HepG2 (cell line): ENCODE results near the gene MED13L. TPM values are rescaled to one million over a fixed set of nuclear protein-coding genes. Genes with fewer than 3 reads are reported as not detected.

ENCODE experiments used
- ATAC-seq: fragments of 200-7000 bp; cut with Tn5 transposase; 3 replicates; pipeline ENCODE4 v1.9.1; 2020; ENCODE audit warnings: mild to moderate bottlenecking, moderate library complexity
- BruUV-seq: library from RNA; stranded (reverse); fragments of 400-500 nt; replicated peaks from 2 replicates; lab custom pipeline; 2021; lab: Mats Ljungman, UMichigan
- CTCF ChIA-PET: fragments of 300-600 bp; formaldehyde crosslinking; extraction: SDS; loops from one replicate; lab custom pipeline; 2021; ENCODE audit warnings: low total read pairs, inconsistent platforms, low intra/inter-chr PET ratio; lab: Yijun Ruan, JAX
- POLR2A ChIA-PET: fragments of 350-600 bp; sonication (Branson Sonifier 250); formaldehyde crosslinking; loops from one replicate; lab custom pipeline; 2020; ENCODE audit warnings: antibody characterized with exemption, inconsistent platforms; lab: Yijun Ruan, JAX
- DNase-seq: peaks from one replicate; pipeline ENCODE4 v3.0.0-alpha.2; 2015; ENCODE audit warnings: low spot score
- FAIRE-seq: peaks from 3 replicates; lab custom pipeline; 2011; peaks lifted over from hg19 to GRCh38; lab: Jason Lieb, UNC
- H2AFZ ChIP-seq: one replicate; pipeline ENCODE4 v1.6.1; 2011; ENCODE audit warnings: low read length, inconsistent platforms
- H3K27ac ChIP-seq: fragments of 300-600 bp; 3 replicates; pipeline ENCODE4 v1.8.0; 2011; ENCODE audit warnings: mixed run types, mild to moderate bottlenecking, mixed read lengths, low read length, inconsistent platforms; ENCODE audit not compliant: insufficient read depth; ENCODE audit errors: extremely low read length
- H3K27me3 ChIP-seq, 2 experiments: fragments of 200-600 bp in 1 of 2; 2 replicates in 1 of 2; 3 replicates in 1 of 2; pipeline versions ENCODE4 v1.6.0 to v1.8.0; 2011; ENCODE audit warnings: low read length in 2 of 2, mild to moderate bottlenecking in 2 of 2, moderate library complexity in 2 of 2, inconsistent platforms in 1 of 2; ENCODE audit not compliant: insufficient read depth in 2 of 2, control insufficient read depth in 1 of 2
- H3K36me3 ChIP-seq, 2 experiments: fragments of 200-600 bp in 1 of 2; replicated peaks in 1 of 2; 2 replicates in 1 of 2; 3 replicates in 1 of 2; pipeline versions ENCODE4 v1.5.1 to v1.8.0; 2011; ENCODE audit warnings: low read length in 2 of 2, inconsistent platforms in 1 of 2; ENCODE audit not compliant: insufficient read depth in 2 of 2, control insufficient read depth in 1 of 2
- H3K4me1 ChIP-seq: 2 replicates; pipeline ENCODE4 v1.5.1; 2012; ENCODE audit warnings: low read length, inconsistent platforms; ENCODE audit not compliant: insufficient read depth
- H3K4me2 ChIP-seq: 2 replicates; pipeline ENCODE4 v1.6.0; 2011; ENCODE audit warnings: low read depth, low read length, inconsistent platforms
- H3K4me3 ChIP-seq, 3 experiments: fragments of 200-600 bp in 1 of 3; sonication (generic), shearing (Covaris generic) in 1 of 3; replicated peaks in 1 of 3; 2 replicates each; pipeline ENCODE4 v1.5.1; 2011 to 2016; ENCODE audit warnings: low read length in 3 of 3, inconsistent platforms in 2 of 3, low read depth in 2 of 3, mild to moderate bottlenecking in 2 of 3, control low read depth in 1 of 3, mixed read lengths in 1 of 3; ENCODE audit not compliant: insufficient read depth in 1 of 3
- H3K79me2 ChIP-seq: one replicate; pipeline ENCODE4 v1.6.1; 2011; ENCODE audit warnings: low read length, inconsistent platforms; ENCODE audit not compliant: insufficient read depth
- H3K9ac ChIP-seq: 2 replicates; pipeline ENCODE4 v1.6.0; 2011; ENCODE audit warnings: mild to moderate bottlenecking, low read depth, low read length, inconsistent platforms; ENCODE audit not compliant: insufficient read depth
- H3K9me3 ChIP-seq: 2 replicates; pipeline ENCODE4 v1.5.1; 2012; ENCODE audit warnings: mild to moderate bottlenecking, low read length
- H4K20me1 ChIP-seq: 2 replicates; pipeline ENCODE4 v1.6.0; 2011; ENCODE audit warnings: inconsistent platforms, mild to moderate bottlenecking, low read length, moderate library complexity; ENCODE audit not compliant: insufficient read depth
- CBX5 ChIP-seq: sonication (generic); formaldehyde crosslinking; IDR thresholded peaks from 2 replicates; pipeline ENCODE4 v1.4.0; 2020; ENCODE audit warnings: missing genetic modification reagents, borderline replicate concordance
- DNMT1 ChIP-seq: sonication (generic); formaldehyde crosslinking; IDR thresholded peaks from 2 replicates; pipeline ENCODE4 v1.5.1; 2020; ENCODE audit warnings: mild to moderate bottlenecking, missing genetic modification reagents
- ESRRA ChIP-seq: sonication (generic); formaldehyde crosslinking; IDR thresholded peaks from 2 replicates; pipeline ENCODE4 v1.5.1; 2020; ENCODE audit warnings: mild to moderate bottlenecking, low read depth, missing genetic modification reagents
- EZH2 ChIP-seq: conservative IDR thresholded peaks from 2 replicates; pipeline ENCODE4 v1.6.1; 2012; ENCODE audit warnings: mild to moderate bottlenecking, low read depth, low read length, moderate library complexity
- IKZF5 ChIP-seq: IDR thresholded peaks from 2 replicates; pipeline ENCODE4 v1.6.1; 2018; ENCODE audit warnings: missing genetic modification reagents, mild to moderate bottlenecking, missing compliant biosample characterization
- MAF1 ChIP-seq: sonication (generic); formaldehyde crosslinking; IDR thresholded peaks from 2 replicates; pipeline ENCODE4 v1.5.0; 2020; ENCODE audit warnings: missing genetic modification reagents, borderline replicate concordance
- PAX8 ChIP-seq: sonication (generic); formaldehyde crosslinking; IDR thresholded peaks from 2 replicates; pipeline ENCODE4 v1.8.0; 2022; ENCODE audit warnings: mild to moderate bottlenecking, missing genetic modification reagents, borderline replicate concordance
- RFX3 ChIP-seq: IDR thresholded peaks from 2 replicates; pipeline ENCODE4 v1.6.1; 2016; ENCODE audit warnings: missing biosample characterization, missing genetic modification reagents
- ZNF160 ChIP-seq: sonication (generic); formaldehyde crosslinking; IDR thresholded peaks from 2 replicates; pipeline ENCODE4 v1.8.0; 2022; ENCODE audit warnings: mild to moderate bottlenecking, inconsistent platforms, missing genetic modification reagents
- ZNF350 ChIP-seq: sonication (generic); formaldehyde crosslinking; IDR thresholded peaks from 2 replicates; pipeline ENCODE4 v1.4.0; 2020; ENCODE audit warnings: mild to moderate bottlenecking, low read depth, missing genetic modification reagents, borderline replicate concordance
- ZNF383 ChIP-seq: sonication (generic); formaldehyde crosslinking; IDR thresholded peaks from 2 replicates; pipeline ENCODE4 v1.4.0; 2020; ENCODE audit warnings: missing genetic modification reagents, mild to moderate bottlenecking, borderline replicate concordance
- ZNF549 ChIP-seq: sonication (generic); formaldehyde crosslinking; IDR thresholded peaks from 2 replicates; pipeline ENCODE4 v1.5.0; 2020; ENCODE audit warnings: missing genetic modification reagents
- ZNF567 ChIP-seq: sonication (generic); formaldehyde crosslinking; IDR thresholded peaks from 2 replicates; pipeline ENCODE4 v1.8.1; 2023; ENCODE audit warnings: mild to moderate bottlenecking, missing genetic modification reagents, borderline replicate concordance
- WGBS: methylation state at CpG from one replicate; pipeline ENCODE4 v1.1.6; 2017; ENCODE audit warnings: low lambda C conversion rate; 5-methylcytosine and 5-hydroxymethylcytosine counted together
- in situ Hi-C: cut with HindIII; loops from 2 replicates; pipeline ENCODE4 v1.10.0; 2017; ENCODE audit warnings: low pct_unique_long_range_greater_than_20kb; ENCODE audit not compliant: extremely low pct_ligation_motif_present
- intact Hi-C: fragments of 100-400 bp; cut with micrococcal nuclease; formaldehyde crosslinking; loops from one replicate; pipeline ENCODE4 v1.10.0; 2022; ENCODE audit not compliant: unreplicated experiment
- polyA plus RNA-seq, 8 experiments: library from polyadenylated mRNA; depleted of rRNA in 3 of 8; stranded (reverse) in 7 of 8; unstranded in 1 of 8; fragments of >200 nt; fragmentation: Illumina TruSeq in 4 of 8; extraction: Trizol in 4 of 8; gene quantifications; 2 replicates each; pipeline versions ENCODE4 v1.2.1 to v1.2.3, GENCODE V29; 2011 to 2016; ENCODE audit warnings: low read depth in 4 of 8, missing spikeins in 1 of 8, mixed read lengths in 1 of 8; ENCODE audit not compliant: insufficient read depth in 1 of 8
- total RNA-seq, 5 experiments: library from RNA; depleted of rRNA; stranded (reverse); fragments of >200 nt; fragmentation: Illumina TruSeq; extraction: Trizol; gene quantifications; 2 replicates each; pipeline ENCODE4 v1.2.3, GENCODE V29; 2016; ENCODE audit warnings: low read depth in 1 of 5
- TF ChIP-seq, protein P1 (sequence below): sonication (generic); formaldehyde crosslinking; IDR thresholded peaks from 2 replicates; pipeline ENCODE4 v1.9.0; 2022; ENCODE audit warnings: missing genetic modification reagents, mild to moderate bottlenecking, borderline replicate concordance
- TF ChIP-seq, protein P2 (sequence below): sonication (generic); formaldehyde crosslinking; IDR thresholded peaks from 2 replicates; pipeline ENCODE4 v1.9.0; 2021; ENCODE audit warnings: missing genetic modification reagents, mild to moderate bottlenecking, borderline replicate concordance

Gene MED13L
- total and polyA plus RNA-seq, 2 of the 13 experiments (the other 11 are each of a cell fraction or from before 2014, with no cell fraction given): 24.8 to 38.9 TPM

DNA sequence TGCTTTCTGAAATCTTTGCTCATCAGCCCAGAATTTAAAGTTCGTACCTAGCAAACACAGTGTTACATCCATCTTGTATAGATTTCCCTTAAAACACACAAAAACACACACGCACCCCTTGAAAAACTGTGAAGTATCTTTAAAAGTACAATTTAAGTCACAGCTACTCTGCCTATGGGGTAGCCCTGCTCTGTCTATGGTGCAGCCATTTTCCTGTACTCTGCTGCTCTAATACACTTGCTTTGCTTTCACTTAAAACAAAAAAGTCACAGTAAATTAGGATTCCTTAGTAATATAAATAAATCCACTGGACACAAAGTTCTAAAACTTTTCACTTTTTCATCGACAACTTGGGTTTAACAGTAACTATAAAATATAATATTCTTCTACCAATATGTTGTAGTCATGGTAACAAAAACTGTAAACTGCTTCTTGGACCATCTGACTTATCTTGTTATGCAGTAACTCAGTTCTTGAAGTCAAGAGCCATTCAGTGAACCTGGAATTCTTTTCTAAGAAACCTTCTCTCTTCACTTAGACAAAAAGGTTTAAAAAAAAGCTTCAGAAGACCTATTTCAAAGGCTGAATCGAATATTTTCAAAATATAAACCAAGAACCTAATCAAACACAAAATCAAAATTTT is 63.5 kb downstream of the MED13L start (continued):
- TF ChIP-seq, protein P1, sequence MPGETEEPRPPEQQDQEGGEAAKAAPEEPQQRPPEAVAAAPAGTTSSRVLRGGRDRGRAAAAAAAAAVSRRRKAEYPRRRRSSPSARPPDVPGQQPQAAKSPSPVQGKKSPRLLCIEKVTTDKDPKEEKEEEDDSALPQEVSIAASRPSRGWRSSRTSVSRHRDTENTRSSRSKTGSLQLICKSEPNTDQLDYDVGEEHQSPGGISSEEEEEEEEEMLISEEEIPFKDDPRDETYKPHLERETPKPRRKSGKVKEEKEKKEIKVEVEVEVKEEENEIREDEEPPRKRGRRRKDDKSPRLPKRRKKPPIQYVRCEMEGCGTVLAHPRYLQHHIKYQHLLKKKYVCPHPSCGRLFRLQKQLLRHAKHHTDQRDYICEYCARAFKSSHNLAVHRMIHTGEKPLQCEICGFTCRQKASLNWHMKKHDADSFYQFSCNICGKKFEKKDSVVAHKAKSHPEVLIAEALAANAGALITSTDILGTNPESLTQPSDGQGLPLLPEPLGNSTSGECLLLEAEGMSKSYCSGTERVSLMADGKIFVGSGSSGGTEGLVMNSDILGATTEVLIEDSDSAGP (CRISPR knock-in tag): no peak
- TF ChIP-seq ZNF350 (no peak), ZNF567 (CRISPR knock-in tag) (no peak), PAX8 (CRISPR knock-in tag) (no peak)

GRCh38 chr12:116213014-116213413 is 64.5 kb downstream of the MED13L start:
- TF ChIP-seq EZH2: no peak
- TF ChIP-seq ZNF549 (CRISPR knock-in tag): no peak
- no peak for TF ChIP-seq ESRRA (CRISPR knock-in tag)
- TF ChIP-seq, protein P2, sequence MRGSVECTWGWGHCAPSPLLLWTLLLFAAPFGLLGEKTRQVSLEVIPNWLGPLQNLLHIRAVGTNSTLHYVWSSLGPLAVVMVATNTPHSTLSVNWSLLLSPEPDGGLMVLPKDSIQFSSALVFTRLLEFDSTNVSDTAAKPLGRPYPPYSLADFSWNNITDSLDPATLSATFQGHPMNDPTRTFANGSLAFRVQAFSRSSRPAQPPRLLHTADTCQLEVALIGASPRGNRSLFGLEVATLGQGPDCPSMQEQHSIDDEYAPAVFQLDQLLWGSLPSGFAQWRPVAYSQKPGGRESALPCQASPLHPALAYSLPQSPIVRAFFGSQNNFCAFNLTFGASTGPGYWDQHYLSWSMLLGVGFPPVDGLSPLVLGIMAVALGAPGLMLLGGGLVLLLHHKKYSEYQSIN (CRISPR knock-in tag): no peak
- no peak for TF ChIP-seq RFX3 (CRISPR knock-in tag)
- TF ChIP-seq ZNF383 (CRISPR knock-in tag): no peak
- TF ChIP-seq DNMT1: no peak
- no peak for TF ChIP-seq IKZF5 (CRISPR knock-in tag)
- TF ChIP-seq CBX5 (CRISPR knock-in tag): no peak
- no peak for TF ChIP-seq ZNF160 (CRISPR knock-in tag)
- TF ChIP-seq MAF1 (CRISPR knock-in tag): no peak
- no peaks in the 10 kb centered on the region for H3K4me1 ChIP-seq
- no TSS peak for BruUV-seq
- intact Hi-C loops (no loop called here), in situ Hi-C loops (no loop called here)
- H4K20me1 ChIP-seq: no peaks in the 10 kb centered on the region; the same call in 1 of the 2 replicates
- FAIRE-seq: no peak
- 93% methylated on average over 4 of the region's 4 CpGs for WGBS
- H3K4me2 ChIP-seq: no peak overlapping the region
- peaks cover 26% of the 10 kb centered on the region for H3K79me2 ChIP-seq
- no peak overlapping the region for H3K27ac ChIP-seq
- H3K9ac ChIP-seq: no peak overlapping the region
- H3K27me3 ChIP-seq: no peaks in the 10 kb centered on the region
- no peak for DNase-seq
- CTCF ChIA-PET: no interaction called here
- no peak overlapping the region for H2AFZ ChIP-seq
- no peaks in the 10 kb centered on the region for H3K36me3 ChIP-seq
- H3K4me3 ChIP-seq: no peak overlapping the region
- H3K9me3 ChIP-seq: no peaks in the 10 kb centered on the region
- POLR2A ChIA-PET: no interaction called here
- no peak for ATAC-seq
